ENCODE results near the gene CMTM4.

- no peak for TF ChIP-seq POLR2A (IDR thresholded peaks at IDR 0.05; ENCODE audit: low read depth, low read length)
- TF ChIP-seq POLR2AphosphoS5 (IDR thresholded peaks at IDR 0.05; ENCODE audit: low read depth, low read length), result no peak
- no peak for TF ChIP-seq TAF1 (IDR thresholded peaks at IDR 0.05; ENCODE audit: low read depth, low read length)
- no peak for TF ChIP-seq POU2F2 (IDR thresholded peaks at IDR 0.05; ENCODE audit: low read depth, low read length)
- no peak for TF ChIP-seq PAX5 (IDR thresholded peaks at IDR 0.05; ENCODE audit: insufficient read depth, low read length, severe bottlenecking)
- TF ChIP-seq SPI1 (IDR thresholded peaks at IDR 0.05; ENCODE audit: low read depth, low read length), result no peak
Measured at GRCh38 chr16:66617728-66618127, 78.8 kb downstream of the CMTM4 start.
